Fibroblast of villous mesenchyme (primary cell): Measurements from ENCODE around the gene PTPRM. TPM values are rescaled to one million over a fixed set of nuclear protein-coding genes. Genes with fewer than 3 reads are reported as not detected.
A peak's percentile ranks its signal among the peaks of the same experiment; 100 is the strongest.

Experiments used
- DNase-seq: peaks from one replicate; pipeline ENCODE4 v3.0.0-alpha.2; 2010; ENCODE audit warnings: low read depth
- H3K4me3 ChIP-seq: 2 replicates; pipeline ENCODE4 v1.5.1; 2011; ENCODE audit warnings: low read depth, mild to moderate bottlenecking, low read length
- total RNA-seq: library from RNA; depleted of rRNA; stranded (reverse); fragments of >200 nt; gene quantifications from 2 replicates; pipeline ENCODE4 v1.2.3, GENCODE V29; 2012
- TF ChIP-seq, protein P1 (sequence below): IDR thresholded peaks from 2 replicates; pipeline ENCODE4 v1.5.1; 2012; ENCODE audit warnings: low read depth, mild to moderate bottlenecking, low read length; ENCODE audit not compliant: insufficient read depth

The PTPRM gene
- total RNA-seq, 1 donor = 56.1 TPM

DNA sequence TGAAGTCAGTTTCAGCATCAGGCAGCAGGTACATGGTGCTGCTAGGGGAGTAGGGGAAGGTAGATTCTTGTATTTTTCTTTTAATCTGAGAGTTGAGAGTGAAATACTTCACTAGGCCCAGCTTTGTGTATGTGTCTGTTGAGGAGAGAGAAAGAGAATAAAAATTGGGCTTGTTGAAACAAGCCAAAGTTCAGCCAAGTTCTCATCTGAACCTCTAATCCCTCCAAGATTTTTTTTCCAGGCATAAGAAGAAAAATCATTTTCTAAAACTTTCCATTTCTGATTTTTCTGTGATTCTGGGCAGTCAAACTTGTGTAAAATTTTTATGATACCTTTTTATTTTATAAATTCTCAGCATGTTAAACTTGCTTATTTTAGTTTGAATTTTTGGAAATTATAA is 55.6 kb downstream of the PTPRM start:
- H3K4me3 ChIP-seq = no peak overlapping the region
- TF ChIP-seq, protein P1, sequence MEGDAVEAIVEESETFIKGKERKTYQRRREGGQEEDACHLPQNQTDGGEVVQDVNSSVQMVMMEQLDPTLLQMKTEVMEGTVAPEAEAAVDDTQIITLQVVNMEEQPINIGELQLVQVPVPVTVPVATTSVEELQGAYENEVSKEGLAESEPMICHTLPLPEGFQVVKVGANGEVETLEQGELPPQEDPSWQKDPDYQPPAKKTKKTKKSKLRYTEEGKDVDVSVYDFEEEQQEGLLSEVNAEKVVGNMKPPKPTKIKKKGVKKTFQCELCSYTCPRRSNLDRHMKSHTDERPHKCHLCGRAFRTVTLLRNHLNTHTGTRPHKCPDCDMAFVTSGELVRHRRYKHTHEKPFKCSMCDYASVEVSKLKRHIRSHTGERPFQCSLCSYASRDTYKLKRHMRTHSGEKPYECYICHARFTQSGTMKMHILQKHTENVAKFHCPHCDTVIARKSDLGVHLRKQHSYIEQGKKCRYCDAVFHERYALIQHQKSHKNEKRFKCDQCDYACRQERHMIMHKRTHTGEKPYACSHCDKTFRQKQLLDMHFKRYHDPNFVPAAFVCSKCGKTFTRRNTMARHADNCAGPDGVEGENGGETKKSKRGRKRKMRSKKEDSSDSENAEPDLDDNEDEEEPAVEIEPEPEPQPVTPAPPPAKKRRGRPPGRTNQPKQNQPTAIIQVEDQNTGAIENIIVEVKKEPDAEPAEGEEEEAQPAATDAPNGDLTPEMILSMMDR = no peak
- no peak for DNase-seq

GRCh38 chr18:7623681-7624080 is 56.6 kb downstream of the PTPRM start:
- H3K4me3 ChIP-seq = no peak overlapping the region
- DNase-seq = no peak
- TF ChIP-seq, protein P1 = no peak

DNA sequence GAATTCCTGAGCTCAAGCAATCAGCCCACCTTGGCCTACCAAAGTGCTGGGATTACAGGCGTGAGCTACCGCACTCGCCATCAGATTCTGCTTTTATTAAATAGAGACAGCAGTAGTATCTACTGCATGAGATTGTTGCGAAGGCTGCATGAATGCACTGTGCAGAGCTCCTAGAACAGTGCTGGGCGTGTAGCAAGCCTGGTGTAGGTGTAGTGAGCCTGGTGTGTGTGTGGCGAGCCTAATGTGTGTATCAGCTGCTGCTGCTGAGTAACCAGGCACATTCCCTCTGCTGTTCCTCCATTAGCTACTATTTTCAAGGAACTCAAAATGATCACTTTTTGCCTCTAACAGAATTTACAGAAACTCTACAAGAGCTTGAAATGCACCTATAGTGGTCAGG is 57.6 kb downstream of the PTPRM start:
- H3K4me3 ChIP-seq = no peak overlapping the region
- DNase-seq = no peak
- TF ChIP-seq, protein P1 = no peak

DNA sequence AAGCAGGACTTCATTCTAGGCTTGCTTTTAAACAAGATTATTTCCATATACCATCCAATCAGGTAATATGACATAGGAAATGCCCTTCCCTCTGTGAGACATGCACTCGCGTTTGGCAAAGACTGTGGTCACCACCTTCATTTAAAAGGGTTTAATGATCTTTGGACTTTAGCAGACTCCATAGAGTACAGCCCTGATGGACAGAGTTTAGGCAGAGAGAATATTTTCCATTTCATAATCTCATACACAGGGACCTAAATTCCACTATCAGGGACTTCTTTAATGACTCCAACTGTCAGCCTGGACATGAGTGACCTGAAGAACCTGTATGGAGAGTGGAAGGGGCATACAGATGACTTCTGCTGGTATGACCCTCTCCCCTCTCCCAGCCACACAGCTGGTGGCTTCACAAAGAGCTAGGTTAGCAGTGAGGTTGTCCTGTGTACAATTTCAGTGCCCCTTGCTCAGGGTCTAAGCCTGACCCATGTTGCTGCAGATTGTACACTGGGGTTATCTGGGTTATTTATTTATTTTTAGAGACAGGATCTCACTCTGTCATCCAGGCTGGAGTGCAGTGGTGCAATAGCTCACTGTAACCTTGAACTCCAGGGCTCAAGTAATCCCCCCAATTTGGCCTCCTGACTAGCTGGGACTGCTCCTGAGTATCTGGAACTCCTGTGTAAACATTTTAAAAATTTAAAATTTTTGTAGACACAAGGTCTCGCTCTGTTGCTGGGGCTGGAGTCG is 59.2 kb downstream of the PTPRM start:
- DNase-seq = no peak
- TF ChIP-seq, protein P1 = no peak
- no peak overlapping the region for H3K4me3 ChIP-seq

GRCh38 chr18:7626922-7627440 is 59.9 kb downstream of the PTPRM start:
- peak; percentile 60 for DNase-seq
- H3K4me3 ChIP-seq = no peak overlapping the region
- TF ChIP-seq, protein P1 = peak; percentile 35

- no peak for DNase-seq
- TF ChIP-seq, protein P1 = no peak
- no peak overlapping the region for H3K4me3 ChIP-seq
Measured at GRCh38 chr18:7629416-7629815, 62.3 kb downstream of the PTPRM start.
